Lower leg skin (tissue), 4 donors: Measurements from ENCODE around the gene DIP2C. TPM values are rescaled to one million over a fixed set of nuclear protein-coding genes. Genes with fewer than 3 reads are reported as not detected.

Experiments used
- DNase-seq, 2 donors: peaks; one replicate each; pipeline ENCODE4 v3.0.0-alpha.2; 2019; ENCODE audit warnings: low spot score in 2 of 2
- H3K4me3 ChIP-seq: fragments of 200-600 bp; sonication (generic); 2 replicates; pipeline ENCODE4 v1.5.1; 2017; ENCODE audit warnings: mild to moderate bottlenecking, low read depth; ENCODE audit not compliant: poor library complexity, severe bottlenecking
- CTCF ChIP-seq, 3 donors: fragments of 450-650 bp; IDR thresholded peaks; one replicate each; pipeline ENCODE4 v1.5.1; 2016; ENCODE audit warnings: antibody characterized with exemption in 3 of 3, mild to moderate bottlenecking in 3 of 3, moderate library complexity in 2 of 3
- POLR2A ChIP-seq, 2 donors: fragments of 450-650 bp; IDR thresholded peaks; one replicate each; pipeline ENCODE4 v1.6.1; 2016 to 2017; ENCODE audit warnings: antibody characterized with exemption in 2 of 2, mild to moderate bottlenecking in 1 of 2, moderate library complexity in 1 of 2
- whole genome bisulfite sequencing, 2 donors: methylation state at CpG; one replicate each; pipeline ENCODE4 v1.1.5; 2018; 5-methylcytosine and 5-hydroxymethylcytosine counted together
- intact Hi-C: fragments of 100-400 bp; cut with DNase I; formaldehyde crosslinking; loops from one replicate; pipeline ENCODE4 v1.15.0; 2023; ENCODE audit warnings: low total_unique reads
- total RNA-seq, 4 donors: library from RNA; depleted of rRNA; stranded (reverse); fragments of >200 nt; gene quantifications; one replicate each; pipeline ENCODE4 v1.1.0, GENCODE V29; 2016

Gene DIP2C
- total RNA-seq, 4 donors from 2014 or later, result 6.2 to 14.7 (median 10.6) TPM

GRCh38 chr10:664893-665292 is 24.6 kb downstream of the DIP2C start:
- no peak overlapping the region for H3K4me3 ChIP-seq
- TF ChIP-seq POLR2A (IDR thresholded peaks at IDR 0.05), result no peak
- no peak for TF ChIP-seq CTCF (IDR thresholded peaks at IDR 0.05)
- no peak for DNase-seq
- WGBS, 2 donors, result 95 to 97% methylated on average over 4 of the region's 4 CpGs
- intact Hi-C loops, result no loop called here

- 90 to 94% methylated on average over 7 of the region's 7 CpGs for WGBS, 2 donors
- no peak for DNase-seq
- H3K4me3 ChIP-seq, result no peak overlapping the region
- intact Hi-C loops, result no loop called here
- TF ChIP-seq POLR2A (IDR thresholded peaks at IDR 0.05), result no peak
- TF ChIP-seq CTCF (IDR thresholded peaks at IDR 0.05), result no peak
Observed at GRCh38 chr10:664301-664700, 25.2 kb downstream of the DIP2C start.

GRCh38 chr10:663831-664251 is 25.6 kb downstream of the DIP2C start:
- WGBS, 2 donors, result 66 to 69% methylated on average over 13 of the region's 13 CpGs
- DNase-seq, result peak in 1 of 2 donors; percentile 71
- TF ChIP-seq CTCF (IDR thresholded peaks at IDR 0.05) (no peak), POLR2A (IDR thresholded peaks at IDR 0.05) (no peak)
- intact Hi-C loops, result no loop called here
- no peak overlapping the region for H3K4me3 ChIP-seq

- 88 to 91% methylated on average over 9 of the region's 9 CpGs for WGBS, 2 donors
- TF ChIP-seq POLR2A (IDR thresholded peaks at IDR 0.05), result no peak
- intact Hi-C loops, result no loop called here
- no peak overlapping the region for H3K4me3 ChIP-seq
- no peak for DNase-seq
Observed at GRCh38 chr10:663466-663751, 26.1 kb downstream of the DIP2C start.

GRCh38 chr10:662686-663465 is 26.6 kb downstream of the DIP2C start:
- intact Hi-C loops, result no loop called here
- 69 to 74% methylated on average over 11 of the region's 11 CpGs for WGBS, 2 donors
- no peak for DNase-seq
- H3K4me3 ChIP-seq, result no peak overlapping the region
- TF ChIP-seq POLR2A (IDR thresholded peaks at IDR 0.05), result no peak
- TF ChIP-seq CTCF (IDR thresholded peaks at IDR 0.05), result no peak

- intact Hi-C loops, result no loop called here
- TF ChIP-seq CTCF (IDR thresholded peaks at IDR 0.05) (no peak), POLR2A (IDR thresholded peaks at IDR 0.05) (no peak)
- no peak overlapping the region for H3K4me3 ChIP-seq
- WGBS, 2 donors, result 96 to 98% methylated on average over 9 of the region's 9 CpGs
- no peak for DNase-seq
Observed at GRCh38 chr10:662223-662605, 27.3 kb downstream of the DIP2C start.
